SJCRH30 (cell line): ENCODE measurements around the gene ARSB. TPM values are rescaled to one million over a fixed set of nuclear protein-coding genes. Genes with fewer than 3 reads are reported as not detected.

ENCODE experiments used
- DNase-seq, 2 experiments: peaks; one replicate each; pipeline ENCODE4 v3.0.0-alpha.2; 2015 to 2020
- H3K27ac ChIP-seq: fragments of 250-450 bp; sonication (Bioruptor Pico); 2 replicates; pipeline ENCODE4 v1.5.1; 2020; ENCODE audit warnings: mild to moderate bottlenecking, moderate library complexity
- H3K27me3 ChIP-seq: fragments of 250-450 bp; sonication (Bioruptor Pico); 2 replicates; pipeline ENCODE4 v1.5.1; 2020; ENCODE audit warnings: mild to moderate bottlenecking, moderate library complexity
- H3K36me3 ChIP-seq: fragments of 250-450 bp; sonication (Bioruptor Pico); 2 replicates; pipeline ENCODE4 v1.5.1; 2020; ENCODE audit warnings: mild to moderate bottlenecking, moderate library complexity
- H3K4me1 ChIP-seq: fragments of 250-450 bp; sonication (Bioruptor Pico); 2 replicates; pipeline ENCODE4 v1.5.1; 2020; ENCODE audit warnings: mild to moderate bottlenecking, moderate library complexity
- H3K4me3 ChIP-seq: fragments of 250-450 bp; sonication (Bioruptor Pico); 2 replicates; pipeline ENCODE4 v1.5.1; 2020; ENCODE audit warnings: mild to moderate bottlenecking, moderate library complexity
- H3K9me3 ChIP-seq: fragments of 250-450 bp; sonication (Bioruptor Pico); replicated peaks from 2 replicates; pipeline ENCODE4 v1.5.1; 2020; ENCODE audit warnings: mild to moderate bottlenecking, moderate library complexity
- total RNA-seq: library from RNA; depleted of rRNA; stranded (reverse); fragments of >200 nt; shearing (Covaris generic); gene quantifications from 2 replicates; pipeline ENCODE4 v1.2.3, GENCODE V29; 2014

The ARSB gene
- total RNA-seq, 1 experiment from 2014 or later, result 16.4 TPM

GRCh38 chr5:78908173-78909061 lies 76.7 kb downstream of the ARSB start:
- Histone ChIP-seq H3K36me3 (no peaks in the 10 kb centered on the region), H3K9me3 (no peaks in the 10 kb centered on the region), H3K27me3 (no peaks in the 10 kb centered on the region), H3K4me1 (peaks cover 33% of the 10 kb centered on the region), H3K4me3 (peak overlapping the region; percentile 44), H3K27ac (peak overlapping the region; percentile 93)
- peak; percentile 91 to 95 for DNase-seq

- DNase-seq, result peak; percentile 78 to 83
- Histone ChIP-seq H3K9me3 (no peaks in the 10 kb centered on the region), H3K36me3 (no peaks in the 10 kb centered on the region), H3K27ac (peak overlapping the region; percentile 93), H3K4me1 (peaks cover 29% of the 10 kb centered on the region), H3K27me3 (no peaks in the 10 kb centered on the region), H3K4me3 (peak overlapping the region; percentile 44)
Observed at GRCh38 chr5:78907255-78907891, 77.7 kb downstream of the ARSB start.

GRCh38 chr5:78905084-78905938 lies 79.8 kb downstream of the ARSB start:
- DNase-seq, result no peak
- Histone ChIP-seq H3K27me3 (no peaks in the 10 kb centered on the region), H3K9me3 (no peaks in the 10 kb centered on the region), H3K4me1 (peaks cover 21% of the 10 kb centered on the region), H3K4me3 (no peak overlapping the region), H3K27ac (no peak overlapping the region), H3K36me3 (no peaks in the 10 kb centered on the region)

- no peak overlapping the region for H3K27ac ChIP-seq
- H3K4me1 ChIP-seq, result peaks cover 14% of the 10 kb centered on the region
- H3K36me3 ChIP-seq, result no peaks in the 10 kb centered on the region
- DNase-seq, result no peak
- peaks cover 6% of the 10 kb centered on the region; the same call in 1 of the 2 replicates for H3K9me3 ChIP-seq
- no peaks in the 10 kb centered on the region for H3K27me3 ChIP-seq
- H3K4me3 ChIP-seq, result no peak overlapping the region
Observed at GRCh38 chr5:78903861-78904260, 81.2 kb downstream of the ARSB start.

GRCh38 chr5:78903353-78903752 lies 81.8 kb downstream of the ARSB start:
- H3K27me3 ChIP-seq, result no peaks in the 10 kb centered on the region
- no peaks in the 10 kb centered on the region for H3K36me3 ChIP-seq
- no peak overlapping the region for H3K4me3 ChIP-seq
- H3K9me3 ChIP-seq, result peaks cover 6% of the 10 kb centered on the region; the same call in 1 of the 2 replicates
- H3K4me1 ChIP-seq, result peaks cover 12% of the 10 kb centered on the region
- no peak overlapping the region for H3K27ac ChIP-seq
- DNase-seq, result no peak

- H3K9me3 ChIP-seq, result peaks cover 6% of the 10 kb centered on the region; the same call in 1 of the 2 replicates
- H3K36me3 ChIP-seq, result no peaks in the 10 kb centered on the region
- no peaks in the 10 kb centered on the region for H3K4me1 ChIP-seq
- DNase-seq, result peak; percentile 24 to 59
- H3K27ac ChIP-seq, result no peak overlapping the region
- H3K4me3 ChIP-seq, result no peak overlapping the region
- H3K27me3 ChIP-seq, result no peaks in the 10 kb centered on the region
Observed at GRCh38 chr5:78899922-78900362, 85.2 kb downstream of the ARSB start.

GRCh38 chr5:78896132-78896531 lies 89.0 kb downstream of the ARSB start:
- peaks cover 11% of the 10 kb centered on the region for H3K4me1 ChIP-seq
- no peak overlapping the region for H3K4me3 ChIP-seq
- no peaks in the 10 kb centered on the region for H3K27me3 ChIP-seq
- H3K27ac ChIP-seq, result no peak overlapping the region
- no peaks in the 10 kb centered on the region for H3K36me3 ChIP-seq
- DNase-seq, result peak; percentile 8 to 30
- H3K9me3 ChIP-seq, result peaks cover 6% of the 10 kb centered on the region; the same call in 1 of the 2 replicates

GRCh38 chr5:78895616-78896015 lies 89.5 kb downstream of the ARSB start:
- Histone ChIP-seq H3K27me3 (no peaks in the 10 kb centered on the region), H3K4me1 (peaks cover 11% of the 10 kb centered on the region), H3K4me3 (no peak overlapping the region), H3K36me3 (no peaks in the 10 kb centered on the region), H3K9me3 (peaks cover 6% of the 10 kb centered on the region; the same call in 1 of the 2 replicates), H3K27ac (no peak overlapping the region)
- DNase-seq, result no peak

- Histone ChIP-seq H3K27me3 (no peaks in the 10 kb centered on the region), H3K27ac (no peak overlapping the region)
Observed at GRCh38 chr5:78893940-78894677, 91.0 kb downstream of the ARSB start.

GRCh38 chr5:78890667-78891379 lies 94.3 kb downstream of the ARSB start:
- no peaks in the 10 kb centered on the region for H3K36me3 ChIP-seq
- no peak overlapping the region for H3K27ac ChIP-seq
- DNase-seq, result no peak
- peaks cover 11% of the 10 kb centered on the region for H3K4me1 ChIP-seq
- no peaks in the 10 kb centered on the region for H3K9me3 ChIP-seq
- no peaks in the 10 kb centered on the region for H3K27me3 ChIP-seq
- H3K4me3 ChIP-seq, result no peak overlapping the region

More at GRCh38 chr5:78893940-78894677, 91.0 kb downstream of the ARSB start:
- Histone ChIP-seq H3K36me3 (no peaks in the 10 kb centered on the region), H3K4me3 (no peak overlapping the region), H3K4me1 (peaks cover 11% of the 10 kb centered on the region), H3K9me3 (peaks cover under 1% of the 10 kb centered on the region; the same call in 1 of the 2 replicates)
- DNase-seq, result peak; percentile 17 to 66

- no peak for DNase-seq
- Histone ChIP-seq H3K36me3 (no peaks in the 10 kb centered on the region), H3K27ac (no peak overlapping the region), H3K4me3 (no peak overlapping the region), H3K9me3 (no peaks in the 10 kb centered on the region), H3K4me1 (peaks cover 11% of the 10 kb centered on the region), H3K27me3 (no peaks in the 10 kb centered on the region)
Observed at GRCh38 chr5:78889369-78890140, 95.6 kb downstream of the ARSB start.

GRCh38 chr5:78888580-78889368 lies 96.3 kb downstream of the ARSB start:
- Histone ChIP-seq H3K36me3 (no peaks in the 10 kb centered on the region), H3K27ac (no peak overlapping the region), H3K4me1 (peaks cover 4% of the 10 kb centered on the region), H3K4me3 (no peak overlapping the region), H3K9me3 (no peaks in the 10 kb centered on the region), H3K27me3 (no peaks in the 10 kb centered on the region)
- DNase-seq, result no peak
